IMR-90 (cell line): ENCODE data around the gene ZNF493. TPM values are rescaled to one million over a fixed set of nuclear protein-coding genes. Genes with fewer than 3 reads are reported as not detected.

ENCODE experiments used
- ATAC-seq: fragments of 200-7000 bp; cut with Tn5 transposase; 2 replicates; pipeline ENCODE4 v1.9.1; 2020; ENCODE audit warnings: low read depth, mild to moderate bottlenecking, moderate library complexity
- BruUV-seq: library from RNA; stranded (reverse); fragments of 400-500 nt; replicated peaks from 2 replicates; lab custom pipeline; 2021; lab: Mats Ljungman, UMichigan
- CTCF ChIA-PET: fragments of 300-600 bp; formaldehyde crosslinking; extraction: SDS; loops from one replicate; lab custom pipeline; 2021; ENCODE audit warnings: antibody characterized with exemption; lab: Yijun Ruan, JAX
- POLR2A ChIA-PET: fragments of 300-600 bp; sonication (Branson Sonifier 250); formaldehyde crosslinking; loops from one replicate; lab custom pipeline; 2022; ENCODE audit warnings: antibody characterized with exemption; ENCODE audit not compliant: unreplicated experiment; lab: Charles Lee
- DNase-seq: peaks from one replicate; pipeline ENCODE4 v3.0.0; 2013
- H2AFZ ChIP-seq: replicated peaks from 2 replicates; pipeline ENCODE3; 2013; ENCODE audit warnings: low read length, mild to moderate bottlenecking; ENCODE audit not compliant: poor library complexity
- H2AK5ac ChIP-seq: 2 replicates; pipeline ENCODE4 v1.6.1; 2013; ENCODE audit warnings: low read depth, low read length, inconsistent platforms
- H2AK9ac ChIP-seq: replicated peaks from 2 replicates; pipeline ENCODE3; 2013; ENCODE audit warnings: mild to moderate bottlenecking, low read depth, low read length, moderate library complexity; ENCODE audit not compliant: poor library complexity
- H2BK120ac ChIP-seq: 2 replicates; pipeline ENCODE4 v1.6.1; 2013; ENCODE audit warnings: low read depth, low read length, inconsistent platforms
- H2BK15ac ChIP-seq: 3 replicates; pipeline ENCODE4 v1.6.1; 2013; ENCODE audit warnings: low read depth, low read length, inconsistent platforms
- H2BK20ac ChIP-seq: 2 replicates; pipeline ENCODE4 v1.6.1; 2013; ENCODE audit warnings: low read depth, mild to moderate bottlenecking, inconsistent platforms, low read length, moderate library complexity
- H2BK5ac ChIP-seq: 2 replicates; pipeline ENCODE4 v1.6.1; 2013; ENCODE audit warnings: mild to moderate bottlenecking, low read depth, low read length, inconsistent platforms; ENCODE audit not compliant: poor library complexity, severe bottlenecking
- H3K14ac ChIP-seq: replicated peaks from 2 replicates; pipeline ENCODE4 v1.6.1; 2013; ENCODE audit warnings: low read depth, low read length, inconsistent platforms
- H3K18ac ChIP-seq: 2 replicates; pipeline ENCODE4 v1.6.1; 2013; ENCODE audit warnings: low read depth, low read length, control low read depth
- H3K23ac ChIP-seq: 2 replicates; pipeline ENCODE4 v1.6.1; 2013; ENCODE audit warnings: low read depth, low read length, inconsistent platforms
- H3K27ac ChIP-seq: 2 replicates; pipeline ENCODE4 v1.5.1; 2013; ENCODE audit warnings: mild to moderate bottlenecking, control low read depth, low read length; ENCODE audit not compliant: insufficient read depth
- H3K27me3 ChIP-seq: 2 replicates; pipeline ENCODE4 v1.6.1; 2013; ENCODE audit warnings: low read length; ENCODE audit not compliant: control insufficient read depth, insufficient read depth
- H3K36me3 ChIP-seq: 2 replicates; pipeline ENCODE4 v1.6.1; 2013; ENCODE audit warnings: low read length, mixed read lengths; ENCODE audit not compliant: control insufficient read depth, insufficient read depth
- H3K4ac ChIP-seq: 2 replicates; pipeline ENCODE4 v1.6.1; 2013; ENCODE audit warnings: low read depth, low read length, inconsistent platforms
- H3K4me1 ChIP-seq: 2 replicates; pipeline ENCODE4 v1.6.1; 2013; ENCODE audit warnings: low read length, mixed read lengths; ENCODE audit not compliant: control insufficient read depth, insufficient read depth
- H3K4me2 ChIP-seq: 2 replicates; pipeline ENCODE4 v1.6.1; 2013; ENCODE audit warnings: low read depth, mild to moderate bottlenecking, control low read depth, low read length, moderate library complexity
- H3K4me3 ChIP-seq: 2 replicates; pipeline ENCODE4 v1.5.1; 2013; ENCODE audit warnings: low read depth, mild to moderate bottlenecking, control low read depth, low read length, moderate library complexity; ENCODE audit not compliant: insufficient read depth
- H3K56ac ChIP-seq: 2 replicates; pipeline ENCODE4 v1.6.1; 2013; ENCODE audit warnings: low read length, inconsistent platforms; ENCODE audit not compliant: insufficient read depth; ENCODE audit errors: extremely low read depth
- H3K79me1 ChIP-seq, 2 experiments: 2 replicates each; pipeline ENCODE4 v1.6.1; 2013; ENCODE audit warnings: low read length in 2 of 2, inconsistent platforms in 1 of 2, low read depth in 1 of 2
- H3K9ac ChIP-seq: 2 replicates; pipeline ENCODE4 v1.6.1; 2013; ENCODE audit warnings: low read depth, low read length, control low read depth
- H3K9me1 ChIP-seq: 2 replicates; pipeline ENCODE4 v1.6.1; 2013; ENCODE audit warnings: low read length, inconsistent platforms; ENCODE audit not compliant: insufficient read depth
- H3K9me3 ChIP-seq: 2 replicates; pipeline ENCODE4 v1.6.1; 2013; ENCODE audit warnings: low read length; ENCODE audit not compliant: control insufficient read depth, insufficient read depth
- H4K20me1 ChIP-seq: 2 replicates; pipeline ENCODE4 v1.6.1; 2013; ENCODE audit warnings: low read length, inconsistent platforms; ENCODE audit not compliant: insufficient read depth
- H4K5ac ChIP-seq: 2 replicates; pipeline ENCODE4 v1.6.1; 2013; ENCODE audit warnings: mild to moderate bottlenecking, low read depth, low read length, control low read depth
- H4K8ac ChIP-seq, 2 experiments: 2 replicates each; pipeline ENCODE4 v1.6.1; 2013; ENCODE audit warnings: low read depth in 2 of 2, low read length in 2 of 2, control low read depth in 1 of 2, inconsistent platforms in 1 of 2
- H4K91ac ChIP-seq: 2 replicates; pipeline ENCODE4 v1.6.1; 2013; ENCODE audit warnings: low read depth, low read length, inconsistent platforms; ENCODE audit not compliant: insufficient read depth
- BHLHE40 ChIP-seq: fragments of 150-350 bp; IDR thresholded peaks from 2 replicates; pipeline ENCODE4 v1.6.1; 2016; ENCODE audit warnings: mild to moderate bottlenecking, low read depth, low read length
- CEBPB ChIP-seq: IDR thresholded peaks from 2 replicates; pipeline ENCODE4 v1.6.1; 2012; ENCODE audit warnings: low read depth, low read length, improper control_type of control experiment
- CHD1 ChIP-seq: IDR thresholded peaks from 2 replicates; pipeline ENCODE4 v1.6.1; 2012; ENCODE audit warnings: low read depth, low read length, improper control_type of control experiment
- FOS ChIP-seq: fragments of 150-350 bp; IDR thresholded peaks from 2 replicates; pipeline ENCODE4 v1.6.1; 2016; ENCODE audit warnings: low read depth, low read length
- MAFK ChIP-seq: IDR thresholded peaks from 2 replicates; pipeline ENCODE4 v1.6.1; 2012; ENCODE audit warnings: low read depth, low read length, improper control_type of control experiment
- MAZ ChIP-seq: IDR thresholded peaks from 2 replicates; pipeline ENCODE4 v1.6.1; 2012; ENCODE audit warnings: low read depth, mild to moderate bottlenecking, low read length, improper control_type of control experiment, moderate library complexity, borderline replicate concordance
- MXI1 ChIP-seq: IDR thresholded peaks from 2 replicates; pipeline ENCODE4 v1.6.1; 2012; ENCODE audit warnings: low read depth, mild to moderate bottlenecking, low read length, moderate library complexity, borderline replicate concordance
- NFE2L2 ChIP-seq: fragments of 150-350 bp; IDR thresholded peaks from 2 replicates; pipeline ENCODE4 v1.6.1; 2016; ENCODE audit warnings: low read depth, mild to moderate bottlenecking, low read length
- POLR2A ChIP-seq: IDR thresholded peaks from 2 replicates; pipeline ENCODE4 v1.6.1; 2012; ENCODE audit warnings: mild to moderate bottlenecking, low read depth, low read length
- RAD21 ChIP-seq: IDR thresholded peaks from 2 replicates; pipeline ENCODE4 v1.6.1; 2012; ENCODE audit warnings: low read length, improper control_type of control experiment
- RCOR1 ChIP-seq: IDR thresholded peaks from 2 replicates; pipeline ENCODE4 v1.6.1; 2012; ENCODE audit warnings: mild to moderate bottlenecking, low read length, improper control_type of control experiment; ENCODE audit not compliant: insufficient replicate concordance
- RFX5 ChIP-seq: IDR thresholded peaks from 2 replicates; pipeline ENCODE4 v1.8.0; 2012; ENCODE audit warnings: low read depth, mild to moderate bottlenecking, low read length, moderate library complexity
- SMC3 ChIP-seq: fragments of 150-350 bp; IDR thresholded peaks from 2 replicates; pipeline ENCODE4 v1.6.1; 2016; ENCODE audit warnings: low read depth, mild to moderate bottlenecking, antibody characterized with exemption, low read length, moderate library complexity
- USF2 ChIP-seq: fragments of 150-350 bp; IDR thresholded peaks from 2 replicates; pipeline ENCODE4 v1.6.1; 2017; ENCODE audit warnings: mild to moderate bottlenecking, antibody characterized with exemption, low read length, low read depth
- WGBS, 2 experiments: methylation state at CpG; one replicate each; pipeline versions ENCODE4 v1.1.5 to v1.1.7; 2013; ENCODE audit warnings: missing lambda C conversion rate in 2 of 2; ENCODE audit not compliant: insufficient read length in 1 of 2; ENCODE audit errors: extremely low coverage in 2 of 2; 5-methylcytosine and 5-hydroxymethylcytosine counted together
- dilution Hi-C: fragments of 300-500 bp; cut with HindIII; formaldehyde crosslinking; loops from one replicate; pipeline ENCODE4 v1.14.3; 2018; ENCODE audit warnings: low sequenced_read_pairs; ENCODE audit not compliant: unreplicated experiment
- in situ Hi-C: fragments of 300-500 bp; cut with MboI; formaldehyde crosslinking; loops from 3 replicates; pipeline ENCODE4 v1.14.3; 2019; ENCODE audit warnings: low sequenced_read_pairs, inconsistent platforms, mixed read lengths
- intact Hi-C: fragments of 100-400 bp; cut with micrococcal nuclease; formaldehyde crosslinking; loops from 2 replicates; pipeline ENCODE4 v1.10.0; 2022
- polyA plus RNA-seq, 3 experiments: library from polyadenylated mRNA; depleted of rRNA; stranded (reverse); fragments of >200 nt; gene quantifications; 2 replicates each; pipeline ENCODE4 v1.2.3, GENCODE V29; 2012; ENCODE audit warnings: low replicate concordance in 1 of 3
- total RNA-seq: library from RNA; depleted of rRNA; stranded (reverse); fragments of >200 nt; gene quantifications from 2 replicates; pipeline ENCODE4 v1.2.3, GENCODE V29; 2012
- TF ChIP-seq, protein P1 (sequence below): fragments of 150-350 bp; IDR thresholded peaks from 2 replicates; pipeline ENCODE4 v1.6.1; 2016; ENCODE audit warnings: low read depth, mild to moderate bottlenecking, low read length, moderate library complexity, borderline replicate concordance
- TF ChIP-seq, protein P2 (sequence below): conservative IDR thresholded peaks from 2 replicates; pipeline ENCODE4 v1.5.1; 2012; ENCODE audit warnings: mild to moderate bottlenecking, low read depth, low read length, improper control_type of control experiment

The ZNF493 gene
- total and polyA plus RNA-seq, 2 of the 4 experiments (the other 2 are of a cell fraction): 2.1 to 3.4 TPM

GRCh38 chr19:21454901-21455300 lies 58.0 kb downstream of the ZNF493 start:
- ChIA-PET POLR2A (no interaction called here), CTCF (no interaction called here)
- H2AFZ ChIP-seq: no peak overlapping the region
- H2BK120ac ChIP-seq: no peak overlapping the region
- no peak overlapping the region for H3K18ac ChIP-seq
- H4K20me1 ChIP-seq: no peaks in the 10 kb centered on the region
- no peak for TF ChIP-seq POLR2A
- no peak for TF ChIP-seq SMC3
- TF ChIP-seq MAZ: no peak
- TF ChIP-seq FOS: no peak
- no peak for TF ChIP-seq MXI1
- no peak for TF ChIP-seq CHD1
- TF ChIP-seq, protein P1, sequence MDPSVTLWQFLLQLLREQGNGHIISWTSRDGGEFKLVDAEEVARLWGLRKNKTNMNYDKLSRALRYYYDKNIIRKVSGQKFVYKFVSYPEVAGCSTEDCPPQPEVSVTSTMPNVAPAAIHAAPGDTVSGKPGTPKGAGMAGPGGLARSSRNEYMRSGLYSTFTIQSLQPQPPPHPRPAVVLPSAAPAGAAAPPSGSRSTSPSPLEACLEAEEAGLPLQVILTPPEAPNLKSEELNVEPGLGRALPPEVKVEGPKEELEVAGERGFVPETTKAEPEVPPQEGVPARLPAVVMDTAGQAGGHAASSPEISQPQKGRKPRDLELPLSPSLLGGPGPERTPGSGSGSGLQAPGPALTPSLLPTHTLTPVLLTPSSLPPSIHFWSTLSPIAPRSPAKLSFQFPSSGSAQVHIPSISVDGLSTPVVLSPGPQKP: no peak
- TF ChIP-seq NFE2L2: no peak
- TF ChIP-seq BHLHE40: no peak
- TF ChIP-seq RAD21: no peak
- TF ChIP-seq CEBPB: no peak
- TF ChIP-seq, protein P2, sequence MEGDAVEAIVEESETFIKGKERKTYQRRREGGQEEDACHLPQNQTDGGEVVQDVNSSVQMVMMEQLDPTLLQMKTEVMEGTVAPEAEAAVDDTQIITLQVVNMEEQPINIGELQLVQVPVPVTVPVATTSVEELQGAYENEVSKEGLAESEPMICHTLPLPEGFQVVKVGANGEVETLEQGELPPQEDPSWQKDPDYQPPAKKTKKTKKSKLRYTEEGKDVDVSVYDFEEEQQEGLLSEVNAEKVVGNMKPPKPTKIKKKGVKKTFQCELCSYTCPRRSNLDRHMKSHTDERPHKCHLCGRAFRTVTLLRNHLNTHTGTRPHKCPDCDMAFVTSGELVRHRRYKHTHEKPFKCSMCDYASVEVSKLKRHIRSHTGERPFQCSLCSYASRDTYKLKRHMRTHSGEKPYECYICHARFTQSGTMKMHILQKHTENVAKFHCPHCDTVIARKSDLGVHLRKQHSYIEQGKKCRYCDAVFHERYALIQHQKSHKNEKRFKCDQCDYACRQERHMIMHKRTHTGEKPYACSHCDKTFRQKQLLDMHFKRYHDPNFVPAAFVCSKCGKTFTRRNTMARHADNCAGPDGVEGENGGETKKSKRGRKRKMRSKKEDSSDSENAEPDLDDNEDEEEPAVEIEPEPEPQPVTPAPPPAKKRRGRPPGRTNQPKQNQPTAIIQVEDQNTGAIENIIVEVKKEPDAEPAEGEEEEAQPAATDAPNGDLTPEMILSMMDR: no peak
- no peak for TF ChIP-seq MAFK
- TF ChIP-seq RFX5: no peak
- TF ChIP-seq RCOR1: no peak
- TF ChIP-seq USF2: no peak
- no peak overlapping the region for H4K5ac ChIP-seq
- H3K27me3 ChIP-seq: no peaks in the 10 kb centered on the region
- no peaks in the 10 kb centered on the region for H3K4me1 ChIP-seq
- H2AK5ac ChIP-seq: no peak overlapping the region
- H3K23ac ChIP-seq: no peak overlapping the region
- no peak overlapping the region for H4K8ac ChIP-seq
- H3K9me1 ChIP-seq: no peaks in the 10 kb centered on the region
- no peak overlapping the region for H3K14ac ChIP-seq
- 94% methylated on average over 2 of the region's 3 CpGs; no CpG with 5 or more reads in 1 of the 2 experiments for WGBS, 2 experiments
- no peak overlapping the region for H3K27ac ChIP-seq
- no peak overlapping the region for H2BK15ac ChIP-seq
- peaks cover 21% of the 10 kb centered on the region for H3K9me3 ChIP-seq
- H3K56ac ChIP-seq: no peak overlapping the region
- in situ Hi-C loops (no loop called here), dilution Hi-C loops (no loop called here), intact Hi-C loops (no loop called here)
- no TSS peak for BruUV-seq
- H2AK9ac ChIP-seq: no peak overlapping the region
- no peak overlapping the region for H3K4me3 ChIP-seq
- no peak overlapping the region for H2BK20ac ChIP-seq
- ATAC-seq (no peak), DNase-seq (no peak)
- H3K9ac ChIP-seq: no peak overlapping the region
- no peak overlapping the region for H3K4me2 ChIP-seq
- no peaks in the 10 kb centered on the region for H3K79me1 ChIP-seq
- no peak overlapping the region for H3K4ac ChIP-seq
- no peak overlapping the region for H2BK5ac ChIP-seq
- H3K36me3 ChIP-seq: no peaks in the 10 kb centered on the region
- no peak overlapping the region for H4K91ac ChIP-seq
